IPS-18a (cell line): ENCODE results near the gene GSTM1.
"Not testable (repeated sequence)": the region's sequence is repeated elsewhere in the genome, so short reads cannot be mapped to it uniquely, and the experiment has no call there.

Experiments
- H3K27ac ChIP-seq: one replicate; pipeline ENCODE4 v1.5.1; 2013; ENCODE audit warnings: low read length
- H3K27me3 ChIP-seq: one replicate; pipeline ENCODE4 v1.6.1; 2013; ENCODE audit warnings: mild to moderate bottlenecking, low read length; ENCODE audit not compliant: control insufficient read depth, insufficient read depth
- H3K36me3 ChIP-seq: one replicate; pipeline ENCODE4 v1.6.1; 2013; ENCODE audit warnings: low read depth, low read length; ENCODE audit not compliant: control insufficient read depth
- H3K4me1 ChIP-seq: one replicate; pipeline ENCODE4 v1.6.1; 2013; ENCODE audit warnings: low read depth, low read length; ENCODE audit not compliant: control insufficient read depth
- H3K4me3 ChIP-seq: one replicate; pipeline ENCODE4 v1.5.1; 2013; ENCODE audit warnings: low read length
- H3K9ac ChIP-seq: one replicate; pipeline ENCODE4 v1.6.1; 2013; ENCODE audit warnings: mild to moderate bottlenecking, low read length, moderate library complexity
- H3K9me3 ChIP-seq: one replicate; pipeline ENCODE4 v1.6.1; 2013; ENCODE audit warnings: low read depth, low read length; ENCODE audit not compliant: control insufficient read depth

GSTM1 gene

DNA sequence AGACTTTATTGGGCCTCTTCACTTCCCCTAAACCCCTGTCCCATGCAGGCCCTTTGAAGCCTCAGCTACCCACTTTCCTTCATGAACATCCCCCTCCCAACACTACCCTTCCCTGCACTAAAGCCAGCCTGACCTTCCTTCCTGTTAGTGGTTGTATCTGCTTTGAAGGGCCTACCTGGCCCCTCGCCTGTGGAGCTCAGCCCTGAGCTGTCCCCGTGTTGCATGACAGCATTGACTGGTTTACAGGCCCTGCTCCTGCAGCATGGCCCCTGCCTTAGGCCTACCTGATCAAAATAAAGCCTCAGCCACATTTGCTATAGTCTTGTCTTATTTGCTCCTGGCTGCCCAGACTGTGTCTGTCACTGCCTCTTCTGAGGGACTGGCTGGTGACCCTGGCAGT lies 26.2 kb upstream of the GSTM1 start:
- Histone ChIP-seq H3K4me3 (no peak overlapping the region), H3K36me3 (no peaks in the 10 kb centered on the region), H3K27ac (no peak overlapping the region), H3K9me3 (no peaks in the 10 kb centered on the region), H3K4me1 (no peaks in the 10 kb centered on the region), H3K9ac (no peak overlapping the region), H3K27me3 (no peaks in the 10 kb centered on the region)

GRCh38 chr1:109664671-109665070 lies 22.9 kb upstream of the GSTM1 start:
- peaks cover 3% of the 10 kb centered on the region for H3K4me1 ChIP-seq
- H3K27ac ChIP-seq, result no peak overlapping the region
- H3K27me3 ChIP-seq, result no peaks in the 10 kb centered on the region
- H3K36me3 ChIP-seq, result no peaks in the 10 kb centered on the region
- H3K4me3 ChIP-seq, result no peak overlapping the region
- no peaks in the 10 kb centered on the region for H3K9me3 ChIP-seq
- no peak overlapping the region for H3K9ac ChIP-seq

DNA sequence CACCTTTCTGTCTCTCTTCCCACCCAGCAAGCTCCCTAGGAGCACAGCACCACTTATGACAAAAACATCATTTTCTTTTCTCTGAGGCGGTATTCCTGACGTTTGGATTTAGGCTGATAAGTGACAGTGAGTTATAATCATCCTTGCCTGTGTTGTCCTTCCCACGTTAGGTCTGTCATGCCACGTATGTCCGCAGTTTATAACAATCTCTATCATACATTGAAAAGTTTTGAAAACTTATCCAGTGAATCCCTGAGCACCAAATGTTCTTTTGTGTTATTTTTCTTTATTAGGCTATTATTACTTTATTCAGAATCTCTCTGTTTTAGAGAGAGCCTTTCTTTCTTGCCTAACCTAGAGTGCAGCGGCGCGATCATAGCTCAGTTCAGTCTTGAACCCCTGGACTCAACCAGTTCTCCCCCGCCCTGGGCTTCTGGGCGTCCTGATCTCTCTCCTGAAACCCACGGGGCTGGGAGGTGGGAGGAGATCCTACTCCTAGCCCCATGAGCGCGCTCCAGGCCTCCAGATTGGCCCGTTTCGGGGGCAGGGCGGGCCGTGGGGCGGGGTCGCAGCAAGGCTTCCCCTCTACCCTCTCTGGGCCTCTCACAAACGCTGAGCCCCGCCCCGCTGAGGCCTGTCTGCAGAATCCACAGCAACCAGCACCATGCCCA lies 20.0 kb upstream of the GSTM1 start, which contains the start of gene GSTM2:
TSS of gene GSTM2 (plus strand) at position 606 of the 671 bp plus-strand sequence. CDS start at position 665, 59 bp downstream.
- Histone ChIP-seq H3K9ac (no peak within 1 kb of the TSS), H3K4me3 (peak within 1 kb of the TSS; percentile 50), H3K9me3 (no peaks in the 10 kb centered on the region), H3K27me3 (no peaks in the 10 kb centered on the region), H3K4me1 (peaks cover 3% of the 10 kb centered on the region), H3K27ac (no peak within 1 kb of the TSS), H3K36me3 (no peaks in the 10 kb centered on the region)

- Histone ChIP-seq H3K36me3 (no peaks in the 10 kb centered on the region), H3K27ac (no peak overlapping the region), H3K9ac (no peak overlapping the region), H3K9me3 (no peaks in the 10 kb centered on the region), H3K4me1 (peaks cover 3% of the 10 kb centered on the region), H3K27me3 (no peaks in the 10 kb centered on the region), H3K4me3 (peak overlapping the region; percentile 50)
These were observed 19.4 kb upstream of the GSTM1 start for GRCh38 chr1:109668123-109668775.

DNA sequence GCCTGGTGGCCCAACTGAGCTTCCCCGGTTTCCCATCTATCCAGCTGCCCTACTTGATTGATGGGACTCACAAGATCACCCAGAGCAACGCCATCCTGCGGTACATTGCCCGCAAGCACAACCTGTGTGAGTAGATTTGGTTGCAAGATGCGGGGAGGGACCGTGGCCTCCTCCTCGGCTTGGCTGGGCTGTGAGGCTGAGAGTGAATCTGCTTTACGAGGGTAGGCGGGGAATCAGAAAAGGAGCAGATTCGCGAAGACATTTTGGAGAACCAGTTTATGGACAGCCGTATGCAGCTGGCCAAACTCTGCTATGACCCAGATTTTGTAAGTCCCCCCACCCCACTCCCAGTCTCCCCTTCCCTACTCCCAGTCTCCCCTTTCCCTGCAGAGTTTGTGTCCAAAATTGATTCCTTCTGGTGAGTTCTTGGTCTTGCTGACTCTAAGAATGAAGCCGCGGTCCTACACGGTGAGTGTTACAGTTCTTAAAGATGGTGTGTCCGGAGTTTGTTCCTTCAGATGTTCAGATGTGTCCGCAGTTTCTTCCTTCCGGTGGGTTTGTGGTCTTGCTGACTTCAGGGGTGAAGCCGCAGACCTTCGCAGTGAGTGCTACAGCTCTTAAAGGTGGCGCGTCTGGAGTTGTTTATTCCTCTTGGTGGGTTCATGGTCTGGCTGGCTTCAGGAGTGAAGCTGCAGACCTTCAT lies 18.2 kb upstream of the GSTM1 start:
- no peaks in the 10 kb centered on the region for H3K36me3 ChIP-seq
- no peak overlapping the region for H3K4me3 ChIP-seq
- H3K4me1 ChIP-seq, result peaks cover 3% of the 10 kb centered on the region
- no peaks in the 10 kb centered on the region for H3K9me3 ChIP-seq
- no peak overlapping the region for H3K9ac ChIP-seq
- H3K27me3 ChIP-seq, result no peaks in the 10 kb centered on the region
- no peak overlapping the region for H3K27ac ChIP-seq

- not testable (repeated sequence) for H3K36me3 ChIP-seq
These were observed 17.7 kb upstream of the GSTM1 start for GRCh38 chr1:109669949-109670302.

DNA sequence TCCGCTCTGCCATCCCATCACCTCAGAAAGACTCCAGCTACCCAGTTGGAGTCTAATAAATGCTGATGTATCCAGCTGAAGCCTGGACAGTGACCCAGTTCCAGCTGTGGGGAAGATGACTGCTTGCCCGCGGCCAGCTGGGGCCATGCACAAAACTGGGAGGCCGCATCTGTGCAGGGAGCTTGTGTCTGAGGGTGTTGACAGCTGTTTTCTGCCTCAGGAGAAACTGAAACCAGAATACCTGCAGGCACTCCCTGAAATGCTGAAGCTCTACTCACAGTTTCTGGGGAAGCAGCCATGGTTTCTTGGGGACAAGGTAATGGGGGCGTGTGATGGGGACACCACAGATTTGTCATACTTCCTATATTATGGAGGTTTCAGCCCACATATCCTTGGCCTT lies 16.6 kb upstream of the GSTM1 start:
- H3K4me3 ChIP-seq, result no peak overlapping the region
- H3K4me1 ChIP-seq, result peaks cover 3% of the 10 kb centered on the region
- H3K36me3 ChIP-seq, result no peaks in the 10 kb centered on the region
- no peak overlapping the region for H3K27ac ChIP-seq
- no peaks in the 10 kb centered on the region for H3K9me3 ChIP-seq
- no peaks in the 10 kb centered on the region for H3K27me3 ChIP-seq
- H3K9ac ChIP-seq, result no peak overlapping the region

More at GRCh38 chr1:109669949-109670302, 17.7 kb upstream of the GSTM1 start:
- not testable (repeated sequence) for H3K27me3 ChIP-seq, H3K4me3 ChIP-seq, H3K4me1 ChIP-seq, H3K9me3 ChIP-seq, H3K27ac ChIP-seq, H3K9ac ChIP-seq

DNA sequence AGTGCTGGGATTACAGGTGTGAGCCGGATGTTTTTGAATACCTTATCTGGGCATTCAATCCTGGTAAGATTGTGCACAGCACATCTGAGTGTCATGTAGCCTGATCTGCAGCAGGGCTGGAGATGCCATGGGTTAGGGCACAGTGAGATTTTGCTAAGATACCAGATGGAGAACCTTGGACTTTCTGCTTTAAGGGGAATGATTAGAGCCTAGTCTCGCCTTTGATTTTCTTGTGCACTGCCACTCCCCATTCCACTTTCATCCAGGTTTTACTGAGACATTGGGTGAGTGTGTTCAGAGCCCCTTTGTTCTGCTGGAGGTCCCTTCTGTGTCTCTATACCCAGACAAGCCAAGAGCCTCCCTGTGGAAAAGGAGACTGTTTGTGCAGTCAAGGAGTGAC lies 13.8 kb upstream of the GSTM1 start:
- not testable (repeated sequence) for H3K36me3 ChIP-seq, H3K27ac ChIP-seq, H3K4me1 ChIP-seq, H3K27me3 ChIP-seq, H3K9ac ChIP-seq, H3K4me3 ChIP-seq, H3K9me3 ChIP-seq

GRCh38 chr1:109676683-109677381 lies 10.8 kb upstream of the GSTM1 start:
- not testable (repeated sequence) for H3K36me3 ChIP-seq, H3K27ac ChIP-seq, H3K4me3 ChIP-seq, H3K4me1 ChIP-seq, H3K9me3 ChIP-seq, H3K27me3 ChIP-seq, H3K9ac ChIP-seq

GRCh38 chr1:109677459-109677858 lies 10.2 kb upstream of the GSTM1 start:
- H3K9ac ChIP-seq, result no peak overlapping the region
- H3K27ac ChIP-seq, result no peak overlapping the region
- H3K4me3 ChIP-seq, result no peak overlapping the region
- no peaks in the 10 kb centered on the region for H3K9me3 ChIP-seq
- H3K27me3 ChIP-seq, result no peaks in the 10 kb centered on the region
- H3K36me3 ChIP-seq, result no peaks in the 10 kb centered on the region
- no peaks in the 10 kb centered on the region for H3K4me1 ChIP-seq

DNA sequence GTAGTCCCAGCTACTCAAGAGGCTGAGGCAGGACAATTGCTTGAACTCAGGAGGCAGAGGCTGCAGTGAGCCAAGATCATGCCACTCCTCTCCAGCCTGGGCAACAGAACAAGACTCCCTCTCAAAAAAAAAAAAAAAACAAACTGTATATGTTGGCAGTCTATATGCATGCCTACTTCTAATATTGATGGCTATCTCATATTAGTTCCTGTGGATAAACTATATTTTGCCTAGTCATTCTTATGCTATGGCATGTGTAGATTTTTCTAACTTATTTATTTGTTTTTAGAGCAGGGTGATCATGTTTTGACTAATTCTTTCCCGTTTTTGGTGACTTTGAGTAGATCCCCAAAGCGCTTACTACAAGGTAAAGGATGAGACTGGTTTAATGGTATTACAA lies 9.0 kb upstream of the GSTM1 start:
- H3K36me3 ChIP-seq, H3K27me3 ChIP-seq, H3K4me3 ChIP-seq, H3K27ac ChIP-seq, H3K9ac ChIP-seq, H3K9me3 ChIP-seq, H3K4me1 ChIP-seq: not testable (repeated sequence)
